ENCODE measurements around the gene SPRR5.

Gene SPRR5

GRCh38 chr1:152967201-152967600 is 20.2 kb downstream of the SPRR5 start:
- ATAC-seq (ENCODE audit: insufficient read depth, low read depth) = no peak
- Histone ChIP-seq H4K20me1 (ENCODE audit: insufficient read depth, low read length) (no peaks in the 10 kb centered on the region), H3K4me3 (ENCODE audit: low read depth in 1 of 2, low read length in 2 of 2) (no peak overlapping the region), H3K9ac (ENCODE audit: low read depth, low read length) (no peak overlapping the region), H3K27me3 (ENCODE audit: insufficient read depth, low read length, poor library complexity) (peaks cover 13% of the 10 kb centered on the region), H3K4me2 (ENCODE audit: insufficient read depth, low read length) (no peak overlapping the region), H2AFZ (ENCODE audit: low read depth, low read length) (no peak overlapping the region), H3K79me2 (ENCODE audit: insufficient read depth, low read length) (no peaks in the 10 kb centered on the region), H3K9me3 (ENCODE audit: insufficient read depth, low read length, severe bottlenecking) (no peaks in the 10 kb centered on the region), H3K36me3 (ENCODE audit: insufficient read depth, low read length) (no peaks in the 10 kb centered on the region), H3K27ac (ENCODE audit: low read length) (no peak overlapping the region), H3K4me1 (ENCODE audit: insufficient read depth, low read length) (no peaks in the 10 kb centered on the region)
- no peak for TF ChIP-seq CTCF (IDR thresholded peaks at IDR 0.05; ENCODE audit: borderline replicate concordance, extremely low read depth, low read length, poor library complexity, severe bottlenecking)
- TF ChIP-seq EZH2 (IDR thresholded peaks at IDR 0.05; ENCODE audit: borderline replicate concordance, low read depth, low read length, severe bottlenecking) = no peak
- no peak for DNase-seq

DNA sequence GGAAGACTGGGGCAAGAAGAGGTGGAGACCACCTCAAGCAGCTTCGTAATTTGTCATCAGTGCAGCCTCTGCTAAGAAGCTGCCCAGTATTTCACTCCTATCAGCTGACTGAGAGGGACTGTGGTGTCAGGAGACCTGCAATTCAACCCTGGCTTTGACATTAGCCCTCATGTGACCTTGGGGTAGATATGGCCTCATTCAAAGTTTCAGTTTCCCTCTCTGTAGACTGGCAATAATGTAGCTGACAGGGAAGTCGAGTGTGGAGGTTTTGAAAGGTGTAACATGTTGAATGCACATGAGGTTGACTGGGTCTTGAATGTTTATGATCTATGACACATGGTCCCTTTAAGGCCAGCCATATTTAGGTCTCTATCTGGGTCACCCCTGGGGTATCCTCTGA is 21.2 kb downstream of the SPRR5 start:
- Histone ChIP-seq H2AFZ (ENCODE audit: low read depth, low read length) (no peak overlapping the region), H4K20me1 (ENCODE audit: insufficient read depth, low read length) (no peaks in the 10 kb centered on the region), H3K79me2 (ENCODE audit: insufficient read depth, low read length) (no peaks in the 10 kb centered on the region), H3K9ac (ENCODE audit: low read depth, low read length) (no peak overlapping the region), H3K9me3 (ENCODE audit: insufficient read depth, low read length, severe bottlenecking) (no peaks in the 10 kb centered on the region), H3K4me2 (ENCODE audit: insufficient read depth, low read length) (no peak overlapping the region), H3K27ac (ENCODE audit: low read length) (no peak overlapping the region), H3K27me3 (ENCODE audit: insufficient read depth, low read length, poor library complexity) (peaks cover 16% of the 10 kb centered on the region), H3K4me1 (ENCODE audit: insufficient read depth, low read length) (no peaks in the 10 kb centered on the region), H3K36me3 (ENCODE audit: insufficient read depth, low read length) (no peaks in the 10 kb centered on the region), H3K4me3 (ENCODE audit: low read depth in 1 of 2, low read length in 2 of 2) (no peak overlapping the region)
- TF ChIP-seq CTCF (IDR thresholded peaks at IDR 0.05; ENCODE audit: borderline replicate concordance, extremely low read depth, low read length, poor library complexity, severe bottlenecking) = no peak
- no peak for TF ChIP-seq EZH2 (IDR thresholded peaks at IDR 0.05; ENCODE audit: borderline replicate concordance, low read depth, low read length, severe bottlenecking)
- no peak for DNase-seq
- no peak; the same call in 2 of the 3 replicates for ATAC-seq (ENCODE audit: insufficient read depth, low read depth)

- ATAC-seq (ENCODE audit: insufficient read depth, low read depth) (no peak), DNase-seq (no peak)
- Histone ChIP-seq H3K4me1 (ENCODE audit: insufficient read depth, low read length) (no peaks in the 10 kb centered on the region), H3K4me2 (ENCODE audit: insufficient read depth, low read length) (no peak overlapping the region), H4K20me1 (ENCODE audit: insufficient read depth, low read length) (no peaks in the 10 kb centered on the region), H3K9me3 (ENCODE audit: insufficient read depth, low read length, severe bottlenecking) (no peaks in the 10 kb centered on the region), H2AFZ (ENCODE audit: low read depth, low read length) (no peak overlapping the region), H3K27ac (ENCODE audit: low read length) (no peak overlapping the region), H3K36me3 (ENCODE audit: insufficient read depth, low read length) (no peaks in the 10 kb centered on the region), H3K27me3 (ENCODE audit: insufficient read depth, low read length, poor library complexity) (peaks cover 16% of the 10 kb centered on the region), H3K9ac (ENCODE audit: low read depth, low read length) (no peak overlapping the region), H3K4me3 (ENCODE audit: low read depth in 1 of 2, low read length in 2 of 2) (no peak overlapping the region), H3K79me2 (ENCODE audit: insufficient read depth, low read length) (no peaks in the 10 kb centered on the region)
- TF ChIP-seq CTCF (IDR thresholded peaks at IDR 0.05; ENCODE audit: borderline replicate concordance, extremely low read depth, low read length, poor library complexity, severe bottlenecking) = no peak
- TF ChIP-seq EZH2 (IDR thresholded peaks at IDR 0.05; ENCODE audit: borderline replicate concordance, low read depth, low read length, severe bottlenecking) = no peak
Observed at GRCh38 chr1:152969036-152969435, 22.0 kb downstream of the SPRR5 start.

DNA sequence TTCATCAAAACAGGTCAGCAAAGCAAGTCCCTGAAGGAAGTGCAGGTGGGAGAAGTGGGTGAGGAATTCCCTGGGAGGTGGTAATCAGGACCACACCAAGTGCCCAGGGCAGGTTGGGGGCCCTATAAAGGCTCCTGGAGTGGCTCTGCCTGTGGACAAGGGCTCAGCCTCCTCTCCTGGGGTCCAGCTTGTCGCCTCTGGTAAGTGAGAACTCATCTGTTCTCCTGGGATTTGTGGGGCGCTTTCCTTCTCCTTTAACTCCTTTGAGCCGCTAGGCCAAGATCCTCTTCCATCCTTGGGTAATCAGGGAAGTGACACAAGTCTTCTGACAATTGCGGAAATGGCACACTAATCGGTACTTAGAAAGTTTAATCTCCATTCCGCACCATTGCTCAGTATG is 23.5 kb downstream of the SPRR5 start, which contains the start of gene SPRR4:
Gene SPRR4, plus strand, starts transcription at position 154 of the 400 bp plus-strand sequence. CDS start 1,243 bp downstream, outside the sequence.
- H3K4me3 ChIP-seq (ENCODE audit: low read depth in 1 of 2, low read length in 2 of 2) = no peak within 1 kb of the TSS
- H3K36me3 ChIP-seq (ENCODE audit: insufficient read depth, low read length) = no peaks in the 10 kb centered on the region
- no peak within 1 kb of the TSS for H2AFZ ChIP-seq (ENCODE audit: low read depth, low read length)
- no peaks in the 10 kb centered on the region for H3K9me3 ChIP-seq (ENCODE audit: insufficient read depth, low read length, severe bottlenecking)
- TF ChIP-seq EZH2 (IDR thresholded peaks at IDR 0.05; ENCODE audit: borderline replicate concordance, low read depth, low read length, severe bottlenecking) = no peak
- TF ChIP-seq CTCF (IDR thresholded peaks at IDR 0.05; ENCODE audit: borderline replicate concordance, extremely low read depth, low read length, poor library complexity, severe bottlenecking) = no peak
- ATAC-seq (ENCODE audit: insufficient read depth, low read depth) = no peak
- H3K27ac ChIP-seq (ENCODE audit: low read length) = no peak within 1 kb of the TSS
- no peak within 1 kb of the TSS for H3K4me2 ChIP-seq (ENCODE audit: insufficient read depth, low read length)
- peaks cover 19% of the 10 kb centered on the region for H3K27me3 ChIP-seq (ENCODE audit: insufficient read depth, low read length, poor library complexity)
- no peaks in the 10 kb centered on the region for H3K4me1 ChIP-seq (ENCODE audit: insufficient read depth, low read length)
- no peak for DNase-seq
- H4K20me1 ChIP-seq (ENCODE audit: insufficient read depth, low read length) = no peaks in the 10 kb centered on the region
- H3K9ac ChIP-seq (ENCODE audit: low read depth, low read length) = no peak within 1 kb of the TSS
- H3K79me2 ChIP-seq (ENCODE audit: insufficient read depth, low read length) = no peaks in the 10 kb centered on the region
